HG02885 (cell line): ENCODE measurements around the gene SLC1A7.
"Not testable (repeated sequence)": the region's sequence is repeated elsewhere in the genome, so short reads cannot be mapped to it uniquely, and the experiment has no call there.

Experiments used
- ATAC-seq: cut with Tn5 transposase; IDR thresholded peaks from one replicate; pipeline ENCODE4 v1.9.1; 2021; ENCODE audit warnings: mild to moderate bottlenecking; ENCODE audit not compliant: unreplicated experiment, poor library complexity

Gene SLC1A7

DNA sequence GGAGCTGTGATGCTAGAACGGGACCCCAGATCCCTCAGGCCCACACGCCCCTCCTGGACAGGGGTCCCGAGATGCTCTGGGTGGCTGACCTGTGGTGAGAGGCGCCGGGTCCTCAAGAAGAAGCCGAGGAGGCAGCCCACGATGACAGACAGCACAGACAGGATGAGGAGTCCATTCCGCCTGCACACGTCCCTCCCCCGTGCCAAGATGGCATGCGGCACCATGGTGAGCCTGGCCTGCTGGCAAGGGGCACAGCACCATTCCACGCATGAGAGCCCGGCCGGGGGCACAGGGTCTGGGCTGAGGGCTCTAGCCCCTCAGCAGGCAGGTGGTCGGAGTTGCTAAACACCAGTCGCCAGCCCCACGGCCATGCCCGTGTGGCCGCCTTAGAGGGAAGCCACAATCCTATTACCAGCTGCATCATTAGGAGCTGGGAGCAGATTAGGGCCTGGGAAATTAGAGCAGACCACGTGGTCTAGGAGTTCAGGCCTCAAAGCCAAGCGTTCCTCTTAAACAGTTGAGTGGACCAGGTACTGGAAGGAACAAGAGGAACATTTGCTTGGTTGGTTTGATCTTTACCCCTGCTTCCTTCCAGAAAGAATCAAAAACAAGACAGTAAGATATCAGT is at the start of gene SLC1A7:
SLC1A7 (minus strand) TSS at position 413 of the 628 bp plus-strand sequence; CDS start at position 224, 189 bp downstream.
- no peak for ATAC-seq

DNA sequence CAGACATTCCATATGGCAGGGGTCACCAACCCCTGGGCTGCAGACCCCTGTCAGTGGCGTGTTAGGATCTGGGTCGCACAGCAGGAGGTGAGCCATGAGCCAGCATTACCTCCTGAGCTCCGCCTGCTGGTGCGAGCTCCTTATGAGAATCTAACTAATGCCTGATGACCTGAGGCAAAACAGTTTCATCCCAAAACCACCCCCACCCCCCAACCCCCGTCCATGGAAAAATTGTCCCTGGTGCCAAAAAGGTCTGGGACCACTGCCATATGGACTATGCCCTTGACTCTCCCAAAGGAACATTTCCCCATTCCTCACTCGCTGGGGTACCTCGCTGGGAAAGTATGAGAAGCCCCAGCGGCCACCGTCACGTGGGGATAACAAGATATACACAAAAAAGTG is 47.8 kb upstream of the SLC1A7 start:
- ATAC-seq = no peak

DNA sequence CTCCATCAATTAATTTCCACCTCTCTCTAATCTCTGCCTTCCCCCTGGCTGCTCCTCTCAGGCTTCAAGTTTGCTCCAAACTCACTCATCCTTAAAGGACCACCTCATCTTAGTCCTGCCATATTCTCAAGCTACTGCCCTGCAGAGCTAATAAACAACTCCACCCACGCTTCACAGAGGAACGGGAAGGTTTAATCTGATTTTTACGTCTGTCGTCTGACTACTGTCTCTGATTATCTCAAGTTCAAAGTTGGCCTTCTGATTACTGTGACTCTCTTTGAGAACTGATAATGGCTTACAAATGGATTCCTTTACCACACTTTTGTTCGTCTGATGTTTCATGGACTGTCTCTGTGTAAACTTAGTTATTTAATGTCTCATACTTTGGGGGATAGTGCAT is 46.6 kb upstream of the SLC1A7 start:
- ATAC-seq = no peak

- no peak for ATAC-seq
Measured at GRCh38 chr1:53188099-53188498, 45.7 kb upstream of the SLC1A7 start.

DNA sequence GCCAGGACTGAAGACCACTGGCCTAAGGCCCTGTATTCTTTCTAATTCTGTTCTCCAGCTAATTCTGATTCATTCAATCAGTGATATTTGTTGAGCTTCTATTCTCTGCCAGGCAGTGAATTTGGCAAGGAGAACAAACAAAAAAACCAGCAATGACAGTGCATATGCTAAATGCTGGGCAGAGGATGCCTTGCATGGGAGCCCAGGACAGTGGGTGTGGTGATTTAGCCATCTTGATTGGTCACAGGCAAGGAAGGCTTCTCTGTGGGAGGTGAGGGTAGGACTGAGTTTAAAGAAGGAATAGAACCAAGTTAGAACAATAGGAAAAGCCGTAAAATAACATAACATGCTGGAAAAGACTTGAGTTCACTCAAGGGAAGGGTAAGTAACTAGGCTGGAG is 45.0 kb upstream of the SLC1A7 start:
- no peak for ATAC-seq

DNA sequence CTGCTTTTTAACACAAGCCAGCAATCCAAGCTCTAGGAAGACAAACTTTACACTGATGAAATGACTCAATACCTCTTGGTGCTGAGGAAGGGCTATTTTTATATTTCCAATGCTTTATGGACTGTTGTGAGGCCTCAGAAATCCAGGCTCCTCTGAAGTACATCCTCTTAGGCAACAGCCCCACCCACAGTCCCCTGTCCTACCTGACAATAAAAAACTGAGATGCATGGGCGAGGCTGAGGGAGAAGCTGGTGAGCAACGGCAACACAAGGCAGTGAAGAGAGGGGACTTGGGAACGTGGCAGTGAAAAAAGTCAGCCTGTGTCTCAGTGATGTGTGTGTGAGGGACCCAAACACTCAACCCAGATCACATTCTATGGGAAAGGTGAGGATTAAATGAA is 44.1 kb upstream of the SLC1A7 start:
- no peak for ATAC-seq

DNA sequence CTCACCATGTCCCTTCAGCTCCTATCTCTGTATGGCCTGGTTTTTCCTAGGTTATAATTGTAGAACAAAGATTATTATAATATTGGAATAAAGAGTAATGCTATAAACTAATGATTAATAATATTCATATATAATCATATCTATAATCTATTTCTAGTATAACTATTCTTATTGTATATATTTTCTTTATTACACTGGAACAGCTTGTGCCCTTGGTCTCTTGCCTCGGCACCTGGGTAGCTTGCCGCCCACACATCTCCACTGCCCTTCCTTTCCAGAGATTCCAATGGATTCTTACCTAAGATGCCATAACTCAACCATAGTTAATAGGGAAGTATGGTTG is 43.5 kb upstream of the SLC1A7 start:
- ATAC-seq = not testable (repeated sequence)

DNA sequence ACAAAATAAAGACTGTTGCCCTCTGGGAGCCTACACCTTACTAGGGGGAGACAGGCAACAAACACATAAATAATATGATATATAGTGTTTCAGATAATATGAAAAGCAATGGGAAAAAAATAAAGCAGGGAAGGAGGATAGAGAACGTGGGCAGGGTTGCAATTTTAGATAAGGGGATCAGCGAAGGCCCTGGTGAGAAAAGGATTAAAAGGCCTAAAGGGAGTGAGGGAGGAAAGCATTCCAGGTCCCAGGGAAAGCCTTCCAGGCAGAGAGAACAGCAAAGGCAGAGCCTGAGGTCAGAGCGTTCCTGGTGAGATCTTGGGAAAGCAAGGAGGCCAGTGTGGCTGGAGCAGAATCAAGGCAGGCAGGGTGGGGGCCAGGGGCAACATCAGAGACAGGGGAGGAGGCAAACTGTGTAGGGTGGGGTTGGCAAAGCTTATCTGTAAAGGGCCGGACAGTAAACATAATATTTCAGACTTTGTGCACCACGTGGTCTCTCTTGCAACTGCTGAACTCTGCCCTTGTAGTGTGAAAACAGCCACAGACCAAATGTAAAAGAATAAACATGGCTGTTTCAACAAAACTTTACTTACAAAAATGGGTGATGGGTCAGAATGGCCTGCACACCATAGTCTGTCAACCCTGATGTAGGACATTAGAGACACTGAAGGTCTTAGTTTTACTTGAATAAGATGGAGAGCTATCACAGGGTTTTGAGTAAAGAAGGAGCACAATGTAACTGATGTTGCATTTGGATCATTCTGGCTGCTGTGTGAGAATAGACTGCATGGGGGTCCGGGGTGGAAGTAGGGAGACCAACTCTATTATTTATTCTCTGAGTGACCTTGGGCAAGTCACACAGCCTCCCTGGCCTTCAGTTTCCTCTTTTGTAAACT is 40.9 kb upstream of the SLC1A7 start:
- no peak for ATAC-seq

DNA sequence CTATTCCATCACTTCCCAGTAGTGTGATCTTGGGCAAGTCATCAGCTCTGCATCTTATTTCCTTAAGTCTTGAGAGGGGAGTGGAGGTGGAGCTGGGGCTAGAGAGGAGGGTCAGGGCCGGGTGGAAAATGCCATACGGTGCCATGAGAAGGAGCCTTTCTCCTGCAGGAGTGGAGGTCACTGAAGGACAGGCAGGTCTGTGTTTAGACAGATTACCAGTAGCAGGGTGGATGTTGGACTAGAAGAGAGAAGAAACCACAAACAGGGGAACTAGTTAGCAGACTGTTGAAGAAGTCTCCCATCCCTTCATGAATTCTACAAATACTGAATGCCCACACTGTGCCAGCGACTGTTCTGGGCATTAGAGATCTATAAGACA is 40.3 kb upstream of the SLC1A7 start:
- no peak for ATAC-seq

GRCh38 chr1:53182111-53182593 is 39.7 kb upstream of the SLC1A7 start:
- no peak for ATAC-seq

GRCh38 chr1:53180951-53181350 is 38.5 kb upstream of the SLC1A7 start:
- ATAC-seq = no peak

DNA sequence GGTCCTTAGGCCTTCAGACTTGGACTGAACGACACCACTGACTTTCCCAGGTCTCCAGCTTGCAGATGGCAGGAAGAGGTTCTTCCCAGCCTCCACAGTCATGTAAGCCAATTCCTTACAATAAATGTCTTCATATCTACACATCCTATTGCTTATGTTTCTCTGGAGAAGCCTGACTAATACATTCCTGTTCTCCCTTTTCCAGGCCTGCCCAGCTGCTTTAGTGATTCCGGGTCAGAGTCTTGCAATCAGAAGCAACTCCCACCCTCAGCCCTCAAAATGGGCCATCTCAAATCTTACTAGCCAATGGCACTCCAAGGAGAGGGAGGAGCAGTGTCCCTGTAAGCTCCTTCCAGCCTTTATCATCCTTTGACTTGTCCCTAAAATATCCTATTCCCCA is 37.8 kb upstream of the SLC1A7 start:
- no peak for ATAC-seq

GRCh38 chr1:53176452-53177208 is 34.2 kb upstream of the SLC1A7 start:
- ATAC-seq = no peak

DNA sequence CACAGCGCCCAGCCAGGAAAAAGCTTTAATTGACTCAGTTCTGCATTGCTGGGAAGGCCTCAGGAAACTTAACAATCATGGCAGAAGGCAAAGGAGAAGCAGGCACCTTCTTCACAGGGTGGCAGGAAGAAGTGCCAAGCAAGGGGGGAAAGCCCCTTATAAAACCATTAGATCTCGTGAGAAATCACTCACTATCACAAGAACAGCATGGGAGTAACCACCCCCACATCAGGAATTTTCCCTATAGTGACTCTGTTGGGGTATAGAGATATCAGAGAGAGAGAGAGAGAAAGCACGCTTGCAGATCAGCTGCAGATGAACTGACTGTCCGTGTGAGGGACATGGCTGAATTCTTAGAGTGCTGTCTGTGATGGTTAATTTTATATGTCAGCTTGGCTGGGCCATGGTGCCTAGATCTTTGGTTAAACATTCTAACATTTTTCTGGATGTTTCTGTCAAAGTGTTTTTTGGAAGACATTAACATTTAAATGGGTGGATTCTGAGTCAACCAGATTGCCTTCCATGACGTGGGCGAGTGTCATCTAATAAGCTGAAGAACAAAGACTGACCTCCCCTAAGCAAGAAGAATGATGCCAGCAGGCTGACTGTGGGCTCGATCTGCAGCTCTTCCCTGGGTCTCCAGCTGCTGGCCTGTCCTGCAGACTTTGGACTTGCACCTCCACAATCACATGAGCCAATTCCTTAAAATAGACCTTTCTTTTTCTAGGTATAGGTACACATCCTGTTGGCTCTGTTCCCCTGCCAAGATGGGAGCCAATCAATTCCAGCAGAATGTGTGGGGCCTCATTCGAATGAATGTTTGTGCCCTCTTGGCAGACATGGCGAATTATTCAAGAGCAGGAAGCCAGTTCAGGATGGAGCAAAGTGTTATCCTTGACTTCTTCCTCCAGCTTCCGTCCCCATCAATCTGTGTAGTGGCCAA is 32.8 kb upstream of the SLC1A7 start:
- no peak for ATAC-seq

- no peak for ATAC-seq
Measured at GRCh38 chr1:53172426-53173128, 30.1 kb upstream of the SLC1A7 start.

DNA sequence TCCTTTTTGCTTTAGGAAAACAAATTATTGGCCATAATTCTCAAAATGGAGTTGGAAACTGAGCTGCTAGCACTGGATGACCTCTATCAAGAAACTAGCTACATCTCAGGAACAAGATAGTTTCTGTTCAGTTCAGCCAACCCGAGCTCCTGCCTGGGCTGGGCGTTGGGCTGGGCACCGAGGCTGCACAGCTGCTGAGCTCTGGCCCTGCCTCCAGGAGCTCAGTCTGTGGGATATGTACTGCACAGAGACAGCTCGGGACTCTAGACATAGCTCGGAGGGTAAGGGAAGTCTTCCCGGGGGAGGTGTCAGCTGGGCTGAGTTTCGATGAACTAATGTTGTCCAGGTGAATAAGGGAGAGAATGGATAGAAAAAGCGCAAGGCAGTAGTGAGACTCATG is 24.5 kb upstream of the SLC1A7 start:
- ATAC-seq = no peak

- no peak for ATAC-seq
Measured at GRCh38 chr1:53166366-53166765, 23.9 kb upstream of the SLC1A7 start.

DNA sequence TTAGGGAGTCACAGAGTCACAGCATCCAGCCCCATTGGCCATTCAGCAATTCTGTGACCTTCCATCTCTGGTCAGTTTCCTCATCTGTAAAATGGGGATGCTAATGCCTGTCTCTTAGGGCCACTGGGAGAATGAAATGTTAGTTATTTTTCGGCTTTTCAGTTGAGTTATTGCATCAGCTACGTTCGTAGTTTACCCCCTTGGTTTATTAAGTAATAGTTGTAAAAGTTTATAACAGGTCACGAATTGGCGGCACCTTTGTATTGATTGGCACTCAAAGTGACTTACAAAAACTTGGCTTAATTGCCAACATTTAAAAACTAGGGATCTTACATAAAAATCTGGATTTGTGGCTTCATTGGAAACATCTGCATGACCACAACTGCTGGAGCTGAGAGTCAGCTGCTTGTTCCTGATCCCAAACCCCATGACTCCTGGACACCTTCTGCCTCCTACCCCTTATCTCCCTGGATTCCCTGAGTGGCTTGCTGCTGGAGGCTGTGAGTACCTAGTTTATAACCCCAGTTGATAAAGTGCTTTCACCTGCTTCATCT is 23.0 kb upstream of the SLC1A7 start:
- ATAC-seq = no peak

DNA sequence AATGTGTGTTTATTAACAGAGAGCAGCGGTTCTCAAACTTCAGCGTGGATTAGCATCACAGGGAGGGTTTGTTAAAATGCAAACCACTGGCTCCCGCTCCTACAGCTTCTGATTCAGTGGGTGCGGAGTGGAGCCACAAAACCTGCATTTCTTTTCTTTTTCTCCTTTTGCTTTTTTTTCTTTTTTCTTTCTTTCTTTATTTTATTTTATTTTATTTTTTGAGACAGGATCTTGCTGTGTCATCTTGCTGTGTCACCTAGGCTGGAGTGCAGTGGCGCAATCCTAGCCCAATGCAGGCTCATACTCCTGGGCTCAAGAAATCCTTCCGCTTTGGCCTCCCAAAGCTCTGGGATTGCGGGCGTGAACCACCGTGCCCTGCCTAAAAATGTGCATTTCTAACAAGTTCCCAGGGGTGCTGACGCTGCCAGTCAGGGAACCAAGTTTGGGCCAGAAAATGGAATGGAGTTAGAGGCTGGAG is 20.9 kb upstream of the SLC1A7 start:
- no peak for ATAC-seq
